ENCODE results near the gene NCOA1.
A peak's percentile ranks its signal among the peaks of the same experiment; 100 is the strongest.
"Not testable (repeated sequence)": the region's sequence is repeated elsewhere in the genome, so short reads cannot be mapped to it uniquely, and the experiment has no call there.

The NCOA1 gene

DNA sequence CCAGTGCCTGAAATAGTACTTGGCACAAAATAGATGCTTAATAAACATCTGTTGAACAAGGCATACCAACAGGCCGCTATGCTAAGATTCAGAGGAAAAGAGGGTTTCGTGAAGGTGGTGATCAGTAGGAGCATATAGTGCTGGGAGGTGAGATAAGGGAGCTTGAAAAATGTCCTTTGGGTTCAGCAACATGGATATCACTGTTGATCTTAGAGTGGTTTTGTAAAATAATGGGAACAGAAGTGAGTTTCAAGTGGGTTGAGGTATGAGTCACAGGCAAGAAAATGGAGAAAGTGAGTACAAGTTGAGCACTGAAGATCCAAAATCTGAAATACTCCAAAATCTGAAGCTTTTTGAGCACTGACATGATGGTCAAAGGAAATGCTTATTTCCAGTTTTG, 306.6 kb downstream of the NCOA1 start:
- no peak for DNase-seq

DNA sequence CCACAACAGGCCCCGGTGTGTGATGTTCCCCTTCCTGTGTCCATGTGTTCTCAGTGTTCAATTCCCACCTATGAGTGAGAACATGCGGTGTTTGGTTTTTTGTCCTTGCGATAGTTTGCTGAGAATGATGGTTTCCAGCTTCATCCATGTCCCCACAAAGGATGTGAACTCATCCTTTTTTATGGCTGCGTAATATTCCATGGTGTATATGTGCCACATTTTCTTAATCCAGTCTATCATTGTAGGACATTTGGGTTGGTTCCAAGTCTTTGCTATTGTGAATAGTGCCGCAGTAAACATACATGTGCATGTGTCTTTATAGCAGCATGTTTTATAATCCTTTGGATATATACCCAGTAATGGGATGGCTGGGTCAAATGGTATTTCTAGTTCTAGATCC, 309.4 kb downstream of the NCOA1 start:
- DNase-seq, result not testable (repeated sequence)

DNA sequence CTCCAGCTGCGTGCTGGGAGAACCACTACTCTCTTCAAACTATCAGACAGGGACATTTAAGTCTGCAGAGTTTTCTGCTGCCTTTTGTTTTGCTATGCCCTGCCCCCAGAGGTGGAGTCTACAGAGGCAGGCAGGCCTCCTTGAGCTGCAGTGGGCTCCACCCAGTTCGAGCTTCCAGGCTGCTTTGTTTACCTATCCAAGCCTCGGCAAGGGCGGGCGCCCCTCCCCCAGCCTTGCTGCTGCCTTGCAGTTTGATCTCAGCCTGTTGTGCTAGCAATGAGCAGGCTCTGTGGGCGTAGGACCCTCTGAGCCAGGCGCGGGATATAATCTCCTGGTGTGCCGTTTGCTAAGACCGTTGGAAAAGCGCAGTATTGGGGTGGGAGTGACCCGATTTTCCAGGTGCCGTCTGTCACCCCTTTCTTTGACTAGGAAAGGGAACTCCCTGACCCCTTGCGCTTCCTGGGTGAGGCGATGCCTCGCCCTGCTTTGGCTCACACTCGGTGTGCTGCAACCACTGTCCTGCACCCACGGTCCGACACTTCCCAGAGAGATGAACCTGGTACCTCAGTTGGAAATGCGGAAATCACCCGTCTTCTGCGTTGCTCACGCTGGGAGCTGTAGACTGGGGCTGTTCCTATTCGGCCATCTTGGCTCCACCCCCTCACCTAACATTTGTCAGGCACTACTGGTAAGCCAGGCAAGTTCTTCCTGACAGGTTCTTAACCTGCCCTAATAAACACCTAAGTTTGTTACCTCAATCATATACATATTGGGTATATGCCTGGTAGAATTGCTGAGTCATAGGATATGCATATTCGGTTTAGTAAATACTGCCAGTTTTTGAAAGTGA, 315.0 kb downstream of the NCOA1 start:
- DNase-seq, result not testable (repeated sequence)

DNA sequence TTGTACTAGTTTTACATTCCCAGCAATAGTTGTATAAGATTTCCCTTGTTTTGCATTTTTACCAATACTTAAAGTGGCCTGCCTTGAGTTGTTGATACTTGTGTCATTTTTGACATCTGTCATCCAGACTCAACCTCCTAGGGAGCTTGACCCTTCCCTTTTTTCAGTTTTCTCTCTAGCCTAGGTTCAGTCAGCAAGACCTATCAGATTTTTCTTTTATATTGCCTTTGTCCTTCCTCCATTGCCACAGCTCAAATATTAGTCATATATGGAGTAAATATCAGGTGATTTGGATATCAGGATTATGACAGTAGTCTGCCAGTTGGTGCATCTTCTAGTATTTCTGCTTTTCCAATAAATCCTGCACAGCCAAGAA, 315.6 kb downstream of the NCOA1 start:
- DNase-seq, result no peak

DNA sequence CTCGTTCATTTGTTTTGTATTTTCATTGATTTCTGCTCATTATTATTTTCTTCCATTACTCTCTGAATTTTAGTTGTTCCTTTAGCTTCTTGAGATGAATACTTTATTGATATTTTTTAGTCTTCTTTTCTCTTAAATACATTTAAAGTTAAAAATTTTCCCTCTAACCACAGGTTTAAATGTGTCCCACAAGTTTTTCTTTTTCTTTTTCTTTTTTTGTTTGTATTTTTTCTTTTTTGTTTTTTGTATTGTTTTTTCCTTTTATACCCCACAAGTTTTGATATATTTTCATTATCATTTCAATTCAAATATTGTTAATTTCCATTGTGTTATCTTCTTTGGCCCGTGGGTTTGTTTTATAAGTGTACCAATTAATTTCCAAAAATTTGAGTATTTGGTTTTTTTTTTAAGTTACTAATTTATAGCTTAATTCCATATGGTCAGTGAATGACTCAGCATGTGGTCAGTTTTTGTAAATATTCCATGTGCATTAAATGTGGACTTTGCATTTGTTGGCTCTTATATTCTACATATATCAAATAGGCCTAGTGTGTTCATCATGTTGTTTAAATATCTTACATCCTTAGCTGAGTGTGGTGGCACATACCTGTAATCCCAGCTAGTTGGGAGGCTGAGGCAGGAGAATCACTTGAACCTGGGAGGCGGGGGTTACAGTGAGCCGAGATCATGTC, 318.4 kb downstream of the NCOA1 start:
- DNase-seq, result peak; percentile 34

DNA sequence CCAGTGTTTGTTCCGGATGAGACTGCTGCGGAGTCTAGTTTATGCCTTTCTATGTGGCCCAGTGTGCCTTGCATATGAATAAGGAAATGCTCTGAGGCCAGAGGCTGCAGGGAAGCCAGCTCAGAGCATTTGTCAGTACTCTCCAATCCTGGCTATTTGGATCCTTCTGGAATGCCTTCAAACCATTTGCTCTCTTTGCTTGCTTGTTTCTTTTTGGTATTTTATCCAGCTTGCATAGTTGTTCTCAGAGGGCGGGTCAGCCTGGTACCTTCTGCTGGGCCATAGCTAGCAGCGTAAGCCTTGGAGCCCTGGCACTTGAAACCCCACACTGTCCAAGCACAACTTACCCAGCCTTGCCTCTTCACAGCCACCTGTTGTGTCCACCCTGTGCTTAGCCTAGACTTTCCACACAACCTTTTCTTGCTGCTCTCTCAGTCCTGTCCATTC, 322.7 kb downstream of the NCOA1 start:
- no peak for DNase-seq

DNA sequence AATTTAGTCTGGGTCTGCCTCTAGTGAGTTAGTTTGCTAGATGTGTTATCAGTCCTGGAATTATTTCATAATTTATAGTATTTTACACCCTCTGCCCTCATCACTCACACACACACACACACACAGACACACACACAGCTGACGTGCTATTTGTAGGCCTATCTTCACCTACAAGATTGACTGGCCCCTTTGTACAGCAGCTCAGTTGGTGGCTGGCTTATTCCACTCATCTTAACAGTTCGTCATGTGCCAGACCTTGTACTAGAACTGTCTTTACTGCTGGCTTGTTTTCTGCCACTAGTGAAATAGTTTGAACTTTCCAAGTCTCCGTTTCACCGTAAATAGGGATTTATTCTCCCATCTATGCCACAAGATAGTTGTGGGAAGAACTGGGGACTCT, 323.5 kb downstream of the NCOA1 start:
- no peak for DNase-seq

DNA sequence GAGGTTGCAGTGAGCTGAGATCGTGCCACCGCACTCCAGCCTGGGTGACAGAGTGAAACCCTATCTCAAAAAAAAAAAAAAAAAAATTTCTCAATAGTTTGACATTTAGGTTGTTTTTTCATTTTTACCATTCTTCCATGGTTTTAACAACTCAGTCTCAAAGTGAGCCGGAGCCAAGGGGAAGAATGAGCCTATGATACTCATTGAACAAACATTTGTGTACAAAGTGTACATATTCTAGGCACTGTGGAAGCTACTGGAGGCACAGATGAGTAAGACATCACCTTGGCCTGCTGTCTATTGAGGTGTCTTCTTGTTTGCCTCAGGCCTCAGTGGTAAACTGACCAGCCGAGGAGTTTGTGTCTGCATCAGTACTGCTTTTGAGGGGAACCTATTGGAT, 324.1 kb downstream of the NCOA1 start:
- no peak for DNase-seq

DNA sequence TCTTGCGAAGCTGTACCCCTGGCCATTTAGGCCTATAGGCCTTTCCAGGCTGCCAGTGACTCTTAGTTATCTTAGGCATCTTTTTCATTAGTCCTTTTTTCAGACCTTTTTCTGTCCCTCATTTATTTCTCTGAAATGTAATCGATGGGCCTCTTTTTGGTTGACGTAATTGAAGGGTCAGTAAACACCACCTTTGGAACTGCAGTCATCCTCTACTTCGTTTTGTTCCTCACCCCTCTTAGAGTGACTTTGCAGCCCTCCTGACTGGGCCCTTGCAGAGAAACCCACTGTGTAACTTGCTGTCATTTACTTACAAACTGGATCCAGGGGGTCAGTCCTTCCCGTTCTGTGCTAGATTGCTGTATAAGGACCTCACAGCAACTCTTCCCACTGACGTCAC, 325.4 kb downstream of the NCOA1 start:
- DNase-seq, result no peak

DNA sequence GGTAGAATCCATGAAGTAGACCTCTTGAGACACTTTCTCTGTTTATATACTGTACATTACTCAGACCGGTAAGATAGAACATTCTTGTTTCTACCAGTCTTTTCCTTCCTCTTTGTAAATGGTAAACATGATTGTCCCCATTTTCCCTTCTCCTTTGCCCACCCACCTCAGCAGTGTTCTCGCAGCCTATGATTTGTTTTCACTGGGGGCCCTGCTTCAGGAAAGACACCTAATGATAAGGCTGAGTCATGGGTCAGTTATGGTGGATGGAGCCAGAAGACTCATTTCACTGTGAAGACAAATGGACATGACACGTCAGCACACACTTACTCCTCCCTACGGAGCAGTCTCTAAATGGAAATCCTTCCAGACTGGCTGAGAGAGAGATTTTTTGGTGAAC, 325.8 kb downstream of the NCOA1 start:
- DNase-seq, result peak; percentile 81

DNA sequence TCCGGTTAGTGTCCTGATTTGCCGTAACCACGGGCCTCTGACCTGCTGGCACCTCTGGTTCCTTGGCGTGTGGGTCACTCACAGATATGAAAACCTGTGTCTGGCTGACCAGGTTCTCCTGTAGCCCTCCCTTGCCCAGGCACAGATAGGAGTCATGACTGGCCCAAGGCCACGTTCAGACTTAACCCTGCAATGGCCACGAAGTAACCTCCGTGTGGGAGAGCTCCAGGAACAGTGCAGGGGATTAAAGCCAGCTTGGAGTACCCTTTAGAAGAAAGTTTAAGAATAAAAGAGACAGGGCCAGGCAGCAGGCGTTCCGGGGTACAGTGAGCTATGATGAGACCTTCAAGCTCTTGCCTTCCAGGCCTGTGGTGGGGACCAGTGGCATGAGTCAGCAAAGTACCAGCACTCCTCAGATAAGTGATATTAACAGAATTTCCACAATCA, 327.7 kb downstream of the NCOA1 start:
- peak; percentile 13 for DNase-seq

DNA sequence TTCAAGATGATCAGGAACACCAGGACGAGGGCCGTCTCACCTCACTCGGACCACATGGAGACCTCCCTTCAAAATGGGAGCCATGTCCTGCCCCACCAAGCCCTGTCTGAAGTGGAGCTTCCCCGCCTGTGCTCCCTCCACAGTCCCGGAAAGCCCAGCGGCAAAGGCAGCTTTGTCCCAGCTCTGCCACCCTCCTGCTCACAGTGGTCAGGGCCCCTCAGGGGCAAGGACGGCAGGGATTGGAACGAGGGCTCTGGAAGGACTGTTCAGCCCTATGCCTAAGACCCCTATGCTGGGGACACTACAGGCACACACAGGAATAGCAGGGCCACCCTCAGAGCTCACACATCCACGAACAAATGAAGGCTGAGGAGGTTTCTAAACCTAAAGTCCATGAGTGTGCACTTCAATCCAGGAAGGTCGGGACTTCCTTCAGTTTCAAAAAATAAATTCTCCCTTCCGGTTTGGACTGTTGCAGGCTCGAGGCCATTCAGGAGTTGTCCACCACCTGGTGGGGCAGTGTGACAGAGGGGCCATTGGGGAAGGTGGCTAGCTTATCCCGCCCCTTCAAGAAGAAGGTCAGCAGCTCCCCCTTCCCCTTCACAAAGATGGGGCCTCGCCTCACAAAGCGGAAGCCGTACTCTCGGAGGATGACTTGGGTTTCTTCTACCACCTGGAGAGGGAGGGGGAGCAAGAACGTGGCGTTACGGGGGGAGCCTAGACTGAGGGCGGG, 328.6 kb downstream of the NCOA1 start:
- DNase-seq, result no peak

DNA sequence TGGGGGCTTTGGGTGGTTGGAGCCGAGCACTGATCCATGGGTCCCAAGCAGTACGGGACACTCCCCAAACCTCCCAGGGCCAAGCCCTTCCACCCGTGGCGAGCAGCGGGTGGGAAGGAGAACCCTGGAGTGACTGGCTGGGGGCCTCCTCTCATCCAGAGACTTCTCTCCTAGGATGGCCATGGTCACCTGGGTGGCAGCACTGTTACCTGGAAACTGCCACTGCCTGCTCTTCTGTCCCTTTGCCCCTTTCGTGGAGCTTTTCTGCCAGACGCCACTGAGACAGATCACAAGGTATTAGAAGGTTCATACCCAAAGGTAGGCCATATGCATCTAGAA, 329.1 kb downstream of the NCOA1 start:
- no peak for DNase-seq

Data from fibroblast of skin of abdomen (primary cell).